GM18861 (cell line): Measurements from ENCODE around the gene TMEM79.
A peak's percentile ranks its signal among the peaks of the same experiment; 100 is the strongest.

Experiments used
- ATAC-seq: cut with Tn5 transposase; IDR thresholded peaks from one replicate; pipeline ENCODE4 v1.9.1; 2021; ENCODE audit not compliant: unreplicated experiment

The TMEM79 gene

GRCh38 chr1:156262461-156263287 is 21.5 kb upstream of the TMEM79 start:
- no peak for ATAC-seq

- ATAC-seq: no peak
These were observed 20.9 kb upstream of the TMEM79 start for GRCh38 chr1:156263288-156263655.

- ATAC-seq: no peak
These were observed 18.1 kb upstream of the TMEM79 start for GRCh38 chr1:156266051-156266450.

DNA sequence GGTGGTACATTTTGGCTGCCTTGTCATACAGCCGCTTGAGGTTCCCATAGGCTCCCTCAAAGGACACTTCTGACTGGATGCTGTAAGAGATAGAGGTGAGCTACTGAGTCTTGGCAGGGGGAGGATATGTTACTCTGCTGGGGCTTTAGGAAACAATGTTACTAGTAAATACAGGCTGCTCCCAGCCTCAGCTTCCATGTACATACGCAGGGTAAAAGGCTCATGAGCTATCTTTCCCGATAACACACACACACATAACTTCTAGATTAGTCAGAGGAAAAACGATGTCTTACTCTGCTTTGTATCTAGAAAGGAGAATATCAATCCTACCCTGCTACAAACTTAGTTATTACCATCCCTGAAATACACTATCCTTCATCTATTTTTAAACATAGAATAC is 15.8 kb upstream of the TMEM79 start:
- no peak for ATAC-seq

DNA sequence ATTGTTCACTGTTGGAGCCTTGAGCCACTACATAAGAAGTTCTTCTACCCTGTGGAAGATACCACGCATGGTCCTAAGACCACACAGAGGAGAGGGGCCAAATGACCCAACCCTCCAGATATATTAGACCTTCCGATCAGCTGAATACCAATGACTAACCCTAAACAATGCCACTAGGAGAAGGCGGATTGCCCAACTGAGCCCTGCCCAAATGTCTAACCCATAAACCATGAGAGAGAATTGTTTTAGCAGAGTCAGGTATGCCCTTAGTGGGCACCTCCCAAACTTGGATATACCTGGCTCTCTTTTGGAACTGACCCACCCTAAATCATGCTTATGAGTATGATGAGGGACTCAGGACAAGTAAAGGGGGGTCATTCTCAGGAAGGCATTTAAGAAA is 13.8 kb upstream of the TMEM79 start:
- no peak for ATAC-seq

GRCh38 chr1:156276532-156276931 is 7.6 kb upstream of the TMEM79 start:
- no peak for ATAC-seq

GRCh38 chr1:156276966-156277381 is 7.2 kb upstream of the TMEM79 start:
- ATAC-seq: no peak

DNA sequence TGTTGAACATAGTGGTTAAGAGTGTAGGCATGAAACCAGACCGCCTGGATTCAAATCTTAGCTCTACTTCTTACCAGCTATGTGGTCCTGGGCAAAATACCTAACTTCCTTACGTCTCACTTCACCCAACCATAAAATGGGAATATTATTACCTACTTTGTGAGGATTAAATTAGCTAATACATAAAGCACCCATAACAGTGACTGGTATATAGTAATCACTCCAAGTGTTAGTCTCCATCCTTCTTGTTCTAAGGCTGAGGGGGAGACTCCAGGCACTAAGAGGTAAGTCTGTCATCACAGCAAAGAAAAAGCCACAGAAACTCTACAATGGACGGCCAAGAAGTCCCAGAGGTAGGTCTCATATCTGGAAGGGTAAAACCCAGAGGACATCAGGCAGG is 4.3 kb upstream of the TMEM79 start:
- no peak for ATAC-seq

GRCh38 chr1:156281281-156281680 is 2.8 kb upstream of the TMEM79 start:
- ATAC-seq: peak; percentile 36

DNA sequence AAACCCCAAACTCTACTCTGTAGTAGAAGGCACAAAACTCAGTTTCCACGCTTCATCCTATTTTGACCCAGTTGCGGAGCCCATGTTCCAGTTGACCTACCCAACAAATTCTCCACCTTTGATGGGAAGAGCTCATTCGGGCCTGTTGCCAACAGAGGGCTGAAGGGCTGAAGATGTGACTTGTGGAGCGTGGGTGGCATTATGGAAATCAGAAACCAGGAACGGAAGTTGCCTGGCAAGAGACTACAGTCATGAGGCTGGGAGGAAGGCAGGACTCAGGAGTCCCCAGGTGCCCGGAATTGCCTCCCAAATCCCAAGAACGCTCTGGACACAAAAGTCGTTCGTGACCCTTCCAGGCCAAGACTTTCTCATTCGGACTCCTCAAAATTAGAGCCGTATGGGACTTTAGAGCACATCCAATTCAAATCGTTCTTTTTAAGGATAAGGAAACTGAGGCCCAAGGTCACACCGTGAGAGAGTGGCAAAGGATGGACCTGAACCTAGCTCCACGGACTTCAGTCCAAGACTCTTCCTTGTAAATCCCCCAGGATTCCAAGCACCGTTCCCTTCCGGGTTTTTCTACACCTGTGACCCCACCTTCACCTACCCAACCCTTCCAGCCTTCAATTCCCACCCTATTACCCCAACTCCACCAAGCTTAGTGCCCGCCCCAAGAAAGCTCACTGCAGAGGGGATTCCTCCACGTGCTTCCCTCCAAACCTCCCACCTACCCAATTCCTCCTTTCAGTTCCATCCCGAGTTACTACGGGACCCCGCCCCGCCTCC is 2.2 kb upstream of the TMEM79 start:
- ATAC-seq: peak; percentile 1

- ATAC-seq: peak; percentile 72
These were observed 1.5 kb upstream of the TMEM79 start, which contains the start of gene SMG5 for GRCh38 chr1:156282479-156283222. TSS of gene SMG5 (minus strand) at chr1:156282825. CDS start at chr1:156282680, 145 bp downstream.

- no peak for ATAC-seq
These were observed 604 bp upstream of the TMEM79 start for GRCh38 chr1:156283521-156283920.

GRCh38 chr1:156284757-156285156 is 632 bp downstream of the TMEM79 start:
- no peak for ATAC-seq

DNA sequence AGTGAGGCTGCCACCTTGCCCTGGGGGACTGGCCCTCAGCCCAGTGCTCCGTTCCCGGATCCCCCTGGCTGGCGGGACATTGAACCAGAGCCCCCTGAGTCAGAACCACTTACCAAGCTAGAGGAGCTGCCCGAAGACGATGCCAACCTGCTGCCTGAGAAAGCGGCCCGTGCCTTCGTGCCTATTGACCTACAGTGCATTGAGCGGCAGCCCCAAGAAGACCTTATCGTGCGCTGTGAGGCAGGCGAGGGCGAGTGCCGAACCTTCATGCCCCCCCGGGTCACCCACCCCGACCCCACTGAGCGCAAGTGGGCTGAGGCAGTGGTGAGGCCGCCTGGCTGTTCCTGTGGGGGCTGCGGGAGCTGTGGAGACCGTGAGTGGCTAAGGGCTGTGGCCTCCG is 1.3 kb downstream of the TMEM79 start:
- no peak for ATAC-seq

- ATAC-seq: no peak
These were observed 1.9 kb downstream of the TMEM79 start for GRCh38 chr1:156286061-156286460.

DNA sequence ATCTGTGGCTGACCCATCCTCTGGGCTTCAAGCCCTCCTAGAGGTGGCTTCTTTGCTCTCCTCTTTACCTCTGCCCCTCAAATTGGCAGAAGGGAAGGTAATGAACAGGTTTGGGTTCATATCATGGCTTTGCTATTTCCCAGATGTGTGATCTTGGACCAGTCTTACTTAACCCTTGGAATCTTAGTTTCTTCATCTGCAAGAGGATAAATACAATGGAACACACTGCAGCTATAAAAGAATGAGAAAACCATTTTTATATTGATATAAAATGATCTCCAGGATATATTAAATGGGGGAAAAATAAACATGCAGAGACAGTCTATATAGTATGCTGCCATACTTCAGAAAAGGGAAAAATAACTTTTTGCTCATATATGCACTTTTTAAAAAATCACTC is 5.7 kb downstream of the TMEM79 start:
- no peak for ATAC-seq

- ATAC-seq: peak; percentile 62
These were observed 7.3 kb downstream of the TMEM79 start for GRCh38 chr1:156291226-156292061.

DNA sequence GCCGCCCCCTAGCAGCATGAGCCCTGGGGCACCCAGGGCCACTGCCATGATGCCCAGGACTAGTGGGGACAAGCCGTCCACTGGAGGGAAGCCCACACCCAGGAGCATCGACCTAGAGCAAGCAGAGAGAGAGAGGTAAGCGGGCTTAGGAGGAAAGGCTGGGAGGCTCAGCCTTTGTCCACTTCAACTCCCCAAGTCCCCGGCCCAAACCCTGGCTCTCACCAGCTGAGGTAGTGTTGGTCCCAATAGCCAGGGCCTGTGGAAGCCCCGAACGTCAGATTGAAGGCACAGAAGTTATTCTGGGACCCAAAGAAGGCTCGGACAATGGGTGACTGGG is 8.9 kb downstream of the TMEM79 start:
- ATAC-seq: no peak

- no peak for ATAC-seq
These were observed 9.8 kb downstream of the TMEM79 start for GRCh38 chr1:156293895-156294294.

GRCh38 chr1:156295391-156295947 is 11.3 kb downstream of the TMEM79 start, which contains the start of gene GLMP:
TSS of gene GLMP (minus strand) at chr1:156295679. CDS start at chr1:156295645, 34 bp downstream.
- ATAC-seq: no peak
